ENCODE measurements around the gene TMEM25. TPM values are rescaled to one million over a fixed set of nuclear protein-coding genes. Genes with fewer than 3 reads are reported as not detected.
A peak's percentile ranks its signal among the peaks of the same experiment; 100 is the strongest.
"Not testable (repeated sequence)": the region's sequence is repeated elsewhere in the genome, so short reads cannot be mapped to it uniquely, and the experiment has no call there.

TMEM25 gene
- total RNA-seq (30.7 TPM), polyA plus RNA-seq (ENCODE audit: insufficient read depth, low read depth, low replicate concordance) (36.8 TPM)
- long read RNA-seq, donor 1, partial matches to known transcripts: 0 of 3 reads
- long read RNA-seq, donor 1, other reads (novel, unspliced or antisense): 0 of 3 reads
- long read RNA-seq, donor 2, partial matches to known transcripts: 7 of 21 reads
- long read RNA-seq, donor 2, other reads (novel, unspliced or antisense): 10 of 21 reads
- long read RNA-seq, donor 3, partial matches to known transcripts: 0 of 4 reads
- long read RNA-seq, donor 3, other reads (novel, unspliced or antisense): 0 of 4 reads
- long read RNA-seq, donor 4, partial matches to known transcripts: 0 of 4 reads
- long read RNA-seq, donor 4, other reads (novel, unspliced or antisense): 0 of 4 reads
- long read RNA-seq, donor 5, partial matches to known transcripts: 0 of 1 reads
- long read RNA-seq, donor 5, other reads (novel, unspliced or antisense): 0 of 1 reads
- long read RNA-seq, donor 6: 0 reads
- long read RNA-seq, donor 7, transcript TMEM25-201 (9 exons, 2,409 nt): major isoform, 5 of 34 reads
- long read RNA-seq, donor 7, partial matches to known transcripts: 10 of 34 reads
- long read RNA-seq, donor 7, other reads (novel, unspliced or antisense): 12 of 34 reads
- long read RNA-seq, donor 8, partial matches to known transcripts: 5 of 23 reads
- long read RNA-seq, donor 8, other reads (novel, unspliced or antisense): 16 of 23 reads
- long read RNA-seq, donor 9: 0 reads
- long read RNA-seq, donor 10: 0 reads

DNA sequence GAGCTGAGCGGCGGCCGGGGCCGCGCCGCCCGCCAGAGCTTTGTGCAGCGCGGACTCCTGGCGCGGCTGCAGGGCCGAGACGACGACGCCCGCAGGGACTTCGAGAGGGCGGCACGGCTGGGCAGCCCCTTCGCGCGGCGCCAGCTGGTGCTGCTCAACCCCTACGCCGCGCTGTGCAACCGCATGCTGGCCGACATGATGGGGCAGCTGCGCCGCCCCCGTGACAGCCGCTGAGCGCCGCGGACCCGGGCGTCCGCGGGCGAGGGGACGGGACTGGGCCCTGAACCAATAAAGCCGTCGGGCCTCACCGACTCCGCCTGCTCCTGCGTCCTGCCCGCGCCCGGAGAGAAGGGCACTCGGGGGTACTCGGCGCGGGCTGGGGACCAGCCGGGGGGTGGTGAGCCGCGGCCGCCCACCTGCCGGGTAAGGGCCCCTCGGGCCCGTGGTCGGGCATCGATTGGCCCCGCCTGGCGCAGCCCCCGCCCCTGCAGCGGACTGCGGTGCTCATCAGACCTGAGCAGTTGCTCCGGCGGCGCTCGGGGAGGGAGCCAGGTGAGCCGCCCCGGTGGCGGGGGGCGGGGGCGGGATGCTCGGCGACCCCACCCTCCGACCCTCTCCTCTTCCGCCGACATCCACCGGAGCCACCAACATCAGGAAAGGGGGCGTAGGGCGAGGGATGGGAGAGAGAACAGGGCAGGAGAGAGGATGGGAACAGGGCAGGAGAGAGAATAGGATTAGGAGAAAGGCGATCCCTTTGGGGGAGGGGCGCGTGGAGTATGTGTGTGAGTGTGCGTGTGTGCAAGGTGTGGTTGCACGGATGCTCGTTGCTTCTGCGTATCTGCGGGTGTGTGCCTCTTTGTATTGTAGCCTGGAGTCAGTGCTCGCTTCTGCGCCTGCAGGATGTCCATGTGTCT, at the start of gene TMEM25:
Gene TMEM25, plus strand, starts transcription at position 510 of the 914 bp plus-strand sequence. CDS start 610 bp downstream, outside the sequence.
- peak; percentile 81 to 91 (median 84) for DNase-seq
- no peak for FAIRE-seq
- H3K36me3 ChIP-seq (ENCODE audit: control insufficient read depth in 2 of 3, insufficient read depth in 3 of 3, low read length in 3 of 3): peaks cover 0 to under 1% (median 0%) of the 10 kb centered on the region in 3 donors
- intact Hi-C loops (cut with DNase I): no loop called here
- no peaks in the 10 kb centered on the region for H3K27me3 ChIP-seq (ENCODE audit: control insufficient read depth, insufficient read depth, low read length)
- H3K4me3 ChIP-seq (ENCODE audit: low read length in 3 of 3): peak within 1 kb of the TSS; percentile 72 to 97 (median 85)
- H3K27ac ChIP-seq (ENCODE audit: low read depth in 2 of 2, low read length in 2 of 2): peak within 1 kb of the TSS in 1 of 2 donors; percentile 53
- TF ChIP-seq, protein P1, sequence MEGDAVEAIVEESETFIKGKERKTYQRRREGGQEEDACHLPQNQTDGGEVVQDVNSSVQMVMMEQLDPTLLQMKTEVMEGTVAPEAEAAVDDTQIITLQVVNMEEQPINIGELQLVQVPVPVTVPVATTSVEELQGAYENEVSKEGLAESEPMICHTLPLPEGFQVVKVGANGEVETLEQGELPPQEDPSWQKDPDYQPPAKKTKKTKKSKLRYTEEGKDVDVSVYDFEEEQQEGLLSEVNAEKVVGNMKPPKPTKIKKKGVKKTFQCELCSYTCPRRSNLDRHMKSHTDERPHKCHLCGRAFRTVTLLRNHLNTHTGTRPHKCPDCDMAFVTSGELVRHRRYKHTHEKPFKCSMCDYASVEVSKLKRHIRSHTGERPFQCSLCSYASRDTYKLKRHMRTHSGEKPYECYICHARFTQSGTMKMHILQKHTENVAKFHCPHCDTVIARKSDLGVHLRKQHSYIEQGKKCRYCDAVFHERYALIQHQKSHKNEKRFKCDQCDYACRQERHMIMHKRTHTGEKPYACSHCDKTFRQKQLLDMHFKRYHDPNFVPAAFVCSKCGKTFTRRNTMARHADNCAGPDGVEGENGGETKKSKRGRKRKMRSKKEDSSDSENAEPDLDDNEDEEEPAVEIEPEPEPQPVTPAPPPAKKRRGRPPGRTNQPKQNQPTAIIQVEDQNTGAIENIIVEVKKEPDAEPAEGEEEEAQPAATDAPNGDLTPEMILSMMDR (IDR thresholded peaks at IDR 0.05; ENCODE audit: borderline replicate concordance, extremely low read depth, insufficient read depth): no peak
- peak within 1 kb of the TSS; percentile 5 to 93 (median 83) for H3K9ac ChIP-seq (ENCODE audit: low read length in 3 of 3)
- peaks cover 3 to 27% (median 25%) of the 10 kb centered on the region in 3 donors for H3K4me1 ChIP-seq (ENCODE audit: control insufficient read depth in 2 of 3, insufficient read depth in 2 of 3, low read depth in 1 of 3, low read length in 3 of 3)
- H3K9me3 ChIP-seq (ENCODE audit: control insufficient read depth in 2 of 3, insufficient read depth in 1 of 3, low read length in 3 of 3): no peaks in the 10 kb centered on the region

DNA sequence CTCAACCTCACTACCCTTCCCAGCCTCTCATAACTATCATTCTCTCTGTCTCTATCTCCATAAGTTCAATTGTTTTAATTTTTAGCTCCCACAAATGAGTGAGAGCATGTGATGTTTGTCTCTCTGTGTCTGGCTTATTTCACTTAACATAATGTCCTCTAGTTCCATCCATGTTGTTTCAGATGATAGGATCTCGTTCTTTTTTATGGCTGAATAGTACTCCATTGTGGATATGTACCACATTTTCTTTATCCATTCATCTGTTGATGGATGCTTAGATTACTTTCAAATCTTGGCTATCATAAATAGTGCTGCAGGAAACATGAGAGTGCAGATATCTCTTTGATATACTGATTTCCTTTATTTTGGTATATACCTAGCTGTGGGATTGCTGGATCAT, 49.8 kb upstream of the TMEM25 start:
- DNase-seq; intact Hi-C loops (cut with DNase I); FAIRE-seq; H3K9ac ChIP-seq (ENCODE audit: low read length in 3 of 3); H3K4me3 ChIP-seq (ENCODE audit: low read length in 3 of 3); H3K27me3 ChIP-seq (ENCODE audit: control insufficient read depth, insufficient read depth, low read length); H3K27ac ChIP-seq (ENCODE audit: low read depth in 2 of 2, low read length in 2 of 2); H3K4me1 ChIP-seq (ENCODE audit: control insufficient read depth in 2 of 3, insufficient read depth in 2 of 3, low read depth in 1 of 3, low read length in 3 of 3); H3K9me3 ChIP-seq (ENCODE audit: control insufficient read depth in 2 of 3, insufficient read depth in 1 of 3, low read length in 3 of 3): not testable (repeated sequence)
- peaks cover 24 to 71% (median 42%) of the 10 kb centered on the region in 3 donors for H3K36me3 ChIP-seq (ENCODE audit: control insufficient read depth in 2 of 3, insufficient read depth in 3 of 3, low read length in 3 of 3)

DNA sequence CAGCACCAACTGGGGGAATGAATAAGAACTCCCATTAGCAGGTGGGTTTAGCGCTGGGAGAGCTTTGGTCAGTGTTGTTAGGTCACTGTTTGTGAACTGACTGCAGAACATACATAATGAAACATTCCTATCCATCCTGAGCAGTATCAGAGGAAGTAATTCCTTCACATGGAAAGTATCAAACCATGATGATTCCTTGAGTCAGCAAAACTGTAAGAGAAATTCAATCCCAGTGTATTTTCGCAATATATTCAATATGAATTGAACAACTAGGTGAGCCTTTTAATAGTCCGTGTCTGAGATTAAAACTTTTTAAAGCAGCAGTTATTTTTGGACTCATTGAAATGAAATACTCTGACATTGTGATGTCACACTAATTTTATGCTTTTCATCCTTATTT, 46.6 kb upstream of the TMEM25 start:
- Histone ChIP-seq H3K36me3 (ENCODE audit: control insufficient read depth in 2 of 3, insufficient read depth in 3 of 3, low read length in 3 of 3) (peaks cover 26 to 51% (median 29%) of the 10 kb centered on the region in 3 donors), H3K4me1 (ENCODE audit: control insufficient read depth in 2 of 3, insufficient read depth in 2 of 3, low read depth in 1 of 3, low read length in 3 of 3) (no peaks in the 10 kb centered on the region), H3K27me3 (ENCODE audit: control insufficient read depth, insufficient read depth, low read length) (no peaks in the 10 kb centered on the region), H3K4me3 (ENCODE audit: low read length in 3 of 3) (no peak overlapping the region), H3K27ac (ENCODE audit: low read depth in 2 of 2, low read length in 2 of 2) (no peak overlapping the region), H3K9me3 (ENCODE audit: control insufficient read depth in 2 of 3, insufficient read depth in 1 of 3, low read length in 3 of 3) (no peaks in the 10 kb centered on the region), H3K9ac (ENCODE audit: low read length in 3 of 3) (no peak overlapping the region)
- intact Hi-C loops (cut with DNase I): no loop called here
- no peak for FAIRE-seq
- no peak for DNase-seq
- TF ChIP-seq, protein P1 (IDR thresholded peaks at IDR 0.05; ENCODE audit: borderline replicate concordance, extremely low read depth, insufficient read depth): no peak
